ENCODE results near the gene LRP1.

The LRP1 gene

GRCh38 chr12:57225680-57226210, 97.5 kb downstream of the LRP1 start:
- no peak overlapping the region for H3K9ac ChIP-seq
- H3K27me3 ChIP-seq: peaks cover 64 to 73% (median 70%) of the 10 kb centered on the region in 11 experiments
- peak overlapping the region in 9 of 11 experiments; percentile 18 to 100 (median 52); a peak in 15 of 22 replicates for H3K4me2 ChIP-seq

DNA sequence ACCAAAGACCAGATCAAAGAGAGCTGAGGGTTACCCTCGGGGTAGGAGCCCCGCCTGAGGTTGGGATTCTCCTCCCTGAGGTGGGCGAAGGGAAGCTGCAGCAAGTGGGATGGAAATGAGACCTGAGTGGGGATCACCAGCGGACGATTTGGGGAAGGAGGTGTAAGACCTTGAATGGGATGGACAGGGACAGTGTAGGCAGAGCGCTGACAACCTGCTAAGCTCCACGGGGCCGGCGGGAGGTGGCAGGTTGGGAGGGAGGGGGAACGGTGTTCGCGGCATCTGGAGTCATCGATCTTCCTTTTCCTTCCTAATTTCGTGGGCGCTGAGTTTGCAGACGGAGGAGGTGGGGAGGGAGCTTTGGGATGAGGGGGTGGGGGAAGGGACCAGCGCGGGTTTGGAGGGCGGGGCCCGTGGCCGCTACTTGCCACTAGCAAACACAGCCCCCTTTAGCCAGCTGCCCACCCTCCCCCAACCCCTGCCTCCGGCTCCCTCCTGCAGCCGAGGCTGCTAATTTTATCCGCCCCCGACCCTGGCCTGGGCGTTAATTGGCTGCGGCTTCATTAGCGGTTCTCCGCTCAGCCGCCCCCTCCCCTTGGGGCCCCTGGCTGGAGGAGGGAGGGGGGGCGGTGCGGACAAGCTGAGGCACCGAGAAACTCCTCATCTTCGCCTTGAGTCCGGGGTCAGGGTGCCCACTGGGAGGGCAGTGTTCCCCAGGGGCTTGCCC, 98.5 kb downstream of the LRP1 start:
- H3K9ac ChIP-seq: peak overlapping the region in 4 of 11 experiments; percentile 36 to 53 (median 50); a peak in 7 of 22 replicates
- TF ChIP-seq Cebpa-rat (IDR thresholded peaks at IDR 0.05): no peak

More at GRCh38 chr12:57225680-57226210, 97.5 kb downstream of the LRP1 start:
- H4K20me1 ChIP-seq: peaks cover 0 to 62% (median 36%) of the 10 kb centered on the region in 11 experiments; a peak in 18 of 22 replicates
- peaks cover 0 to 3% (median under 1%) of the 10 kb centered on the region in 11 experiments; a peak in 8 of 22 replicates for H3K36me3 ChIP-seq
- no peak for TF ChIP-seq Cebpa-rat (IDR thresholded peaks at IDR 0.05)
- H3K9me3 ChIP-seq (replicated peaks in 1 of 11): no peaks in the 10 kb centered on the region
- no peak overlapping the region for H3K27ac ChIP-seq
- peaks cover 39 to 77% (median 71%) of the 10 kb centered on the region in 10 experiments for H3K4me1 ChIP-seq
- H3K4me3 ChIP-seq: no peak overlapping the region

GRCh38 chr12:57227315-57228115, 99.2 kb downstream of the LRP1 start:
- Histone ChIP-seq H3K36me3 (peaks cover 13 to 21% (median 19%) of the 10 kb centered on the region in 11 experiments), H3K4me3 (peak overlapping the region; percentile 29 to 62 (median 48); a peak in 16 of 20 replicates), H4K20me1 (peaks cover 0 to 62% (median 42%) of the 10 kb centered on the region in 11 experiments; a peak in 21 of 22 replicates), H3K9me3 (replicated peaks in 1 of 11) (no peaks in the 10 kb centered on the region), H3K27ac (no peak overlapping the region), H3K4me2 (peak overlapping the region; percentile 85 to 100 (median 99)), H3K27me3 (peaks cover 47 to 59% (median 54%) of the 10 kb centered on the region in 11 experiments), H3K4me1 (peaks cover 50 to 94% (median 86%) of the 10 kb centered on the region in 10 experiments), H3K9ac (peak overlapping the region in 4 of 11 experiments; percentile 36 to 53 (median 50); a peak in 7 of 22 replicates)
- TF ChIP-seq Cebpa-rat (IDR thresholded peaks at IDR 0.05): no peak

More for the DNA sequence above, 98.5 kb downstream of the LRP1 start:
- Histone ChIP-seq H3K4me2 (peak overlapping the region; percentile 85 to 100 (median 99)), H3K9me3 (replicated peaks in 1 of 11) (no peaks in the 10 kb centered on the region), H3K4me3 (peak overlapping the region; percentile 29 to 62 (median 48); a peak in 16 of 20 replicates), H3K27me3 (peaks cover 54 to 63% (median 60%) of the 10 kb centered on the region in 11 experiments), H4K20me1 (peaks cover 0 to 62% (median 36%) of the 10 kb centered on the region in 11 experiments; a peak in 21 of 22 replicates), H3K4me1 (peaks cover 44 to 87% (median 79%) of the 10 kb centered on the region in 10 experiments), H3K27ac (no peak overlapping the region), H3K36me3 (peaks cover 5 to 13% (median 11%) of the 10 kb centered on the region in 11 experiments)

GRCh38 chr12:57229046-57229633, 100.9 kb downstream of the LRP1 start:
- no peak for TF ChIP-seq Cebpa-rat (IDR thresholded peaks at IDR 0.05)
- Histone ChIP-seq H3K36me3 (peaks cover 29 to 37% (median 35%) of the 10 kb centered on the region in 11 experiments), H3K4me3 (peak overlapping the region; percentile 60 to 95 (median 80)), H3K4me1 (peaks cover 66 to 94% (median 90%) of the 10 kb centered on the region in 10 experiments), H4K20me1 (peaks cover 5 to 62% (median 45%) of the 10 kb centered on the region in 11 experiments; a peak in 21 of 22 replicates), H3K4me2 (peak overlapping the region; percentile 97 to 100 (median 99)), H3K9me3 (replicated peaks in 1 of 11) (no peaks in the 10 kb centered on the region), H3K27me3 (peaks cover 35 to 59% (median 52%) of the 10 kb centered on the region in 11 experiments), H3K27ac (peak overlapping the region; percentile 75 to 87 (median 83); a peak in 21 of 22 replicates), H3K9ac (peak overlapping the region; percentile 79 to 89 (median 86); a peak in 21 of 22 replicates)

- Histone ChIP-seq H3K27me3 (peaks cover 34 to 59% (median 52%) of the 10 kb centered on the region in 11 experiments), H3K4me2 (peak within 1 kb of the TSS; percentile 97 to 100 (median 99)), H4K20me1 (peaks cover 11 to 62% (median 49%) of the 10 kb centered on the region in 11 experiments; a peak in 21 of 22 replicates), H3K4me3 (peak within 1 kb of the TSS; percentile 60 to 95 (median 80)), H3K9ac (peak within 1 kb of the TSS; percentile 79 to 89 (median 86)), H3K4me1 (peaks cover 73 to 94% (median 91%) of the 10 kb centered on the region in 10 experiments), H3K27ac (peak within 1 kb of the TSS; percentile 75 to 87 (median 83)), H3K9me3 (replicated peaks in 1 of 11) (no peaks in the 10 kb centered on the region), H3K36me3 (peaks cover 32 to 44% (median 42%) of the 10 kb centered on the region in 11 experiments)
- TF ChIP-seq Cebpa-rat (IDR thresholded peaks at IDR 0.05): peak in 3 of 11 experiments; percentile 22 to 63 (median 49); a peak in 3 of 22 replicates
These were observed 101.5 kb downstream of the LRP1 start, which contains the start of gene SHMT2 for GRCh38 chr12:57229634-57230380. Gene SHMT2 (plus strand): TSS chr12:57229711. CDS start chr12:57229779, 68 bp downstream.

DNA sequence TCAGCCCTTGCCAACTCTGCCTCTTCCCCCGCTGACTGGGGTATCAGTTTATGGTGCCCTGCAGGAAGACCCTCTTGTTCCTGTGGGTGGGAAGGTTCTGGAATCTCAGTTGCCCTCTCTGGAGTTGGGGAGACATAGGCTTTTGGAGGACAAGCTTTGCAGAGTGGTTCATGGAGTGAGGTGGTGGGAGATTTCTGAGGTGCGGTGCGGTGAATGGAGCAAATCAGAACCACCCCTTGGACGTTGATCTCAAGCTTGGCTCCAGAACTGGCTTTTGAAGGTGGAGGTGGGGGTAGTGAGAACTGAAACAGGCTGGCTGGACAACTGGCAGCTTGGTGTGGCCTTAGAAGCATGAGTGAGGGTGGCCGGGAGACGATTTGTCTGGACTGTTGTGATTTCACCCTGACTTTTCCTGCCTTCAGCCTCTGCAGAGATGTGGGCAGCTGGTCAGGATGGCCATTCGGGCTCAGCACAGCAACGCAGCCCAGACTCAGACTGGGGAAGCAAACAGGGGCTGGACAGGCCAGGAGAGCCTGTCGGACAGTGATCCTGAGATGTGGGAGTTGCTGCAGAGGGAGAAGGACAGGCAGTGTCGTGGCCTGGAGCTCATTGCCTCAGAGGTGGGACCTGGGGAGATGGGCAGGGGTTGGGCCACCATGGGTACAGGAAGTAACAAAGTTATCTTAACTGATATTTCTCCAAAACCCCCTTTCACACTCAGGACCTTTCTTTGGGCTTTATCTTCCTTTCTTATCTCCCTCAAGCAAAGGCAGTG, 102.3 kb downstream of the LRP1 start:
- Histone ChIP-seq H3K36me3 (peaks cover 32 to 51% (median 49%) of the 10 kb centered on the region in 11 experiments), H3K27me3 (peaks cover 34 to 59% (median 52%) of the 10 kb centered on the region in 11 experiments), H4K20me1 (peaks cover 18 to 65% (median 55%) of the 10 kb centered on the region in 11 experiments; a peak in 21 of 22 replicates), H3K27ac (peak overlapping the region; percentile 75 to 87 (median 83)), H3K4me2 (peak overlapping the region; percentile 97 to 100 (median 99)), H3K4me1 (peaks cover 80 to 94% (median 90%) of the 10 kb centered on the region in 10 experiments), H3K9me3 (replicated peaks in 1 of 11) (no peaks in the 10 kb centered on the region), H3K9ac (peak overlapping the region; percentile 79 to 89 (median 86)), H3K4me3 (peak overlapping the region; percentile 60 to 95 (median 80))
- TF ChIP-seq Cebpa-rat (IDR thresholded peaks at IDR 0.05): no peak

Data from BLaER1 treated with 17β-estradiol and CSF1 and Interleukin-3, amounts not matched to agents 10 nM and 100 nM (cell line).